GM12865 (cell line): Measurements from ENCODE around the gene HEMGN.

ENCODE experiments used
- DNase-seq: peaks from one replicate; pipeline ENCODE4 v3.0.0; 2010; ENCODE audit warnings: low read depth
- H3K4me3 ChIP-seq: 2 replicates; pipeline ENCODE4 v1.5.1; 2011; ENCODE audit warnings: mild to moderate bottlenecking, low read depth, low read length, control low read depth
- CTCF ChIP-seq: IDR thresholded peaks from 2 replicates; pipeline ENCODE4 v1.5.1; 2011; ENCODE audit warnings: low read length, control low read depth, low read depth, inconsistent platforms; ENCODE audit not compliant: insufficient read depth; ENCODE audit errors: missing control alignments

HEMGN gene

GRCh38 chr9:97982683-97983588, 45.0 kb upstream of the HEMGN start, which contains the start of gene ANP32B:
TSS of gene ANP32B (plus strand) at chr9:97983341. CDS start at chr9:97983556, 215 bp downstream.
- H3K4me3 ChIP-seq, result peak within 1 kb of the TSS; percentile 93
- peak; percentile 96 for DNase-seq
- peak; percentile 90 for TF ChIP-seq CTCF

GRCh38 chr9:97981846-97982682, 44.1 kb upstream of the HEMGN start:
- TF ChIP-seq CTCF, result no peak
- DNase-seq, result no peak
- H3K4me3 ChIP-seq, result peak overlapping the region; percentile 80

- no peak for TF ChIP-seq CTCF
- DNase-seq, result no peak
- H3K4me3 ChIP-seq, result no peak overlapping the region
Measured at GRCh38 chr9:97980918-97981845, 43.2 kb upstream of the HEMGN start.

GRCh38 chr9:97980479-97980803, 42.5 kb upstream of the HEMGN start:
- no peak for DNase-seq
- no peak for TF ChIP-seq CTCF
- no peak overlapping the region for H3K4me3 ChIP-seq

- no peak for DNase-seq
- TF ChIP-seq CTCF, result no peak
Measured at GRCh38 chr9:97979788-97980478, 42.0 kb upstream of the HEMGN start.

More at GRCh38 chr9:97979788-97980478, 42.0 kb upstream of the HEMGN start:
- H3K4me3 ChIP-seq, result no peak overlapping the region
